Transverse colon (tissue), 3 donors: ENCODE results near the gene MBD2.

Experiments
- EP300 ChIP-seq: sonication (generic); formaldehyde crosslinking; IDR thresholded peaks from one replicate; pipeline ENCODE4 v1.6.1; 2017; ENCODE audit warnings: antibody characterized with exemption, low read depth
- POLR2A ChIP-seq: fragments of 450-650 bp; IDR thresholded peaks from one replicate; pipeline ENCODE4 v1.6.1; 2016; ENCODE audit warnings: antibody characterized with exemption, mild to moderate bottlenecking, moderate library complexity
- TF ChIP-seq, protein P1 (sequence below), 5 experiments: fragments of 200-600 bp in 3 of 5; fragments of 450-650 bp in 2 of 5; sonication (generic) in 3 of 5; IDR thresholded peaks; 1 replicate in 2 of 5; 2 replicates in 3 of 5; pipeline ENCODE4 v1.5.1; 2016 to 2017; ENCODE audit warnings: antibody characterized with exemption in 5 of 5, inconsistent platforms in 3 of 5, mild to moderate bottlenecking in 2 of 5, moderate library complexity in 1 of 5

DNA sequence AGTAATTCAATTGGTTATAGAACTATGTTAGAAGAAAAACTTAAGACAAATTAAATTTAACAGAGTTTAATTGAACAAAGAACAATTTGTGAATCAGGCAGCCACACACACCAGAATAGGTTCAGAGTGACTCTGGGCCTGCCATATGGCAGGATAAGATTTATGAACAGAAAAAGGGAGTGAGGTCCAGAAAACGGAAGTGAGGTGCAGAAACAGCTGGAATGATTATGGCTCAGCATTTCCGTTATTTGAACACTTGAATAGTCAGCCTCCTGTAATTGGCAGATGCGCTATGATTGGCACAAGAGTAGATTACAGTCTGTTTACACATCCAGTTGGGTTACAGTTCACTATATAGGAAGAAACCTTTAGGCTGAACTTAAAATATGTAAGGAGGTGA, 99.0 kb downstream of the MBD2 start:
- TF ChIP-seq EP300: no peak
- TF ChIP-seq, protein P1, sequence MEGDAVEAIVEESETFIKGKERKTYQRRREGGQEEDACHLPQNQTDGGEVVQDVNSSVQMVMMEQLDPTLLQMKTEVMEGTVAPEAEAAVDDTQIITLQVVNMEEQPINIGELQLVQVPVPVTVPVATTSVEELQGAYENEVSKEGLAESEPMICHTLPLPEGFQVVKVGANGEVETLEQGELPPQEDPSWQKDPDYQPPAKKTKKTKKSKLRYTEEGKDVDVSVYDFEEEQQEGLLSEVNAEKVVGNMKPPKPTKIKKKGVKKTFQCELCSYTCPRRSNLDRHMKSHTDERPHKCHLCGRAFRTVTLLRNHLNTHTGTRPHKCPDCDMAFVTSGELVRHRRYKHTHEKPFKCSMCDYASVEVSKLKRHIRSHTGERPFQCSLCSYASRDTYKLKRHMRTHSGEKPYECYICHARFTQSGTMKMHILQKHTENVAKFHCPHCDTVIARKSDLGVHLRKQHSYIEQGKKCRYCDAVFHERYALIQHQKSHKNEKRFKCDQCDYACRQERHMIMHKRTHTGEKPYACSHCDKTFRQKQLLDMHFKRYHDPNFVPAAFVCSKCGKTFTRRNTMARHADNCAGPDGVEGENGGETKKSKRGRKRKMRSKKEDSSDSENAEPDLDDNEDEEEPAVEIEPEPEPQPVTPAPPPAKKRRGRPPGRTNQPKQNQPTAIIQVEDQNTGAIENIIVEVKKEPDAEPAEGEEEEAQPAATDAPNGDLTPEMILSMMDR (IDR thresholded peaks at IDR 0.05): no peak
- no peak for TF ChIP-seq POLR2A
